HT-29 (cell line): ENCODE data around the gene GNA15. TPM values are rescaled to one million over a fixed set of nuclear protein-coding genes. Genes with fewer than 3 reads are reported as not detected.
"Not testable (repeated sequence)": the region's sequence is repeated elsewhere in the genome, so short reads cannot be mapped to it uniquely, and the experiment has no call there.

Experiments used
- DNase-seq: peaks from one replicate; pipeline ENCODE4 v3.0.0-alpha.2; 2015; ENCODE audit warnings: low spot score
- total RNA-seq: library from RNA; depleted of rRNA; stranded (reverse); fragments of >200 nt; shearing (Covaris generic); gene quantifications from 2 replicates; pipeline ENCODE4 v1.2.3, GENCODE V29; 2014

The GNA15 gene
- total RNA-seq, 1 experiment from 2014 or later, result 15.9 TPM

- no peak for DNase-seq
Measured at GRCh38 chr19:3190921-3191805, 55.3 kb downstream of the GNA15 start.

- not testable (repeated sequence) for DNase-seq
Measured at GRCh38 chr19:3191806-3192104, 55.9 kb downstream of the GNA15 start.

GRCh38 chr19:3192228-3192635 is 56.4 kb downstream of the GNA15 start:
- no peak for DNase-seq

GRCh38 chr19:3192684-3193083 is 56.9 kb downstream of the GNA15 start:
- no peak for DNase-seq

GRCh38 chr19:3193256-3194105 is 57.6 kb downstream of the GNA15 start:
- DNase-seq, result no peak

- no peak for DNase-seq
Measured at GRCh38 chr19:3194106-3195087, 58.6 kb downstream of the GNA15 start.

- DNase-seq, result no peak
Measured at GRCh38 chr19:3196064-3196932, 60.5 kb downstream of the GNA15 start.

- DNase-seq, result no peak
Measured at GRCh38 chr19:3196933-3197205, 61.0 kb downstream of the GNA15 start.

- no peak for DNase-seq
Measured at GRCh38 chr19:3198901-3199700, 63.3 kb downstream of the GNA15 start.

GRCh38 chr19:3201072-3201700 is 65.4 kb downstream of the GNA15 start:
- no peak for DNase-seq

- no peak for DNase-seq
Measured at GRCh38 chr19:3201911-3202310, 66.1 kb downstream of the GNA15 start.

- DNase-seq, result no peak
Measured at GRCh38 chr19:3202346-3202745, 66.5 kb downstream of the GNA15 start.

- not testable (repeated sequence) for DNase-seq
Measured at GRCh38 chr19:3202895-3203294, 67.1 kb downstream of the GNA15 start.

GRCh38 chr19:3203805-3204645 is 68.2 kb downstream of the GNA15 start:
- DNase-seq, result no peak

- DNase-seq, result no peak
Measured at GRCh38 chr19:3204646-3205275, 68.9 kb downstream of the GNA15 start.

- no peak for DNase-seq
Measured at GRCh38 chr19:3206216-3206953, 70.6 kb downstream of the GNA15 start.
